Measurements from ENCODE around the gene MTERF2. TPM values are rescaled to one million over a fixed set of nuclear protein-coding genes. Genes with fewer than 3 reads are reported as not detected.

The MTERF2 gene
- total RNA-seq, 1 experiment from 2014 or later: 10.6 TPM

DNA sequence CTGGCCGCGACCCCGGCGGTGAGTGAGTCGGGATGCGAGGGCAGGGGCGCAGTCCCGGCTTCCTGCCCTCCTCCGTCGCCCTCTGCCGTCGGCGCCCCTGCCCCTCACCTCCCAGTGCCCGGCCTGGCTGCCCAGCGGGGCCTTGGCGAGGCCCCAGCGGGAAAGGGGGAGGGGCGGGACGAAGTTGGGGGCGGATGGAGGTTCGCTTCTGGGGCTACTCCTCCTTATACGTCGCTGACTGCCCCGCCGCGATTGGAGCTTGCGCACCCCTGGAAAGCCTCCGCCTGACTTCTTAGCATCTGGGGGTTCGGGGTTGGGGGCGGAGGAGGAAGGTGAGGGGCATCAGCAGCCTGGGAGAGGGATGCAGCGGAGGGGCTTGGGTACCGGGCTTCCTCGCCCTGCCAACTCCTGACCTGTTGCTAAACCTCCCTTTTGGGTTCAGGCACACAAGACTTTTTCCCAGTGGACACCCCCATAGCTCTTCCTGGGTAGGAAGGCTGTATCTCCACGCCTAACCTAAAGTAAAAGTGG is 30.8 kb downstream of the MTERF2 start:
- no peaks in the 10 kb centered on the region for H3K9me3 Mint-ChIP-seq (ENCODE audit: low read depth, unreplicated experiment)
- peak; percentile 73 for DNase-seq
- TF ChIP-seq, protein P1, sequence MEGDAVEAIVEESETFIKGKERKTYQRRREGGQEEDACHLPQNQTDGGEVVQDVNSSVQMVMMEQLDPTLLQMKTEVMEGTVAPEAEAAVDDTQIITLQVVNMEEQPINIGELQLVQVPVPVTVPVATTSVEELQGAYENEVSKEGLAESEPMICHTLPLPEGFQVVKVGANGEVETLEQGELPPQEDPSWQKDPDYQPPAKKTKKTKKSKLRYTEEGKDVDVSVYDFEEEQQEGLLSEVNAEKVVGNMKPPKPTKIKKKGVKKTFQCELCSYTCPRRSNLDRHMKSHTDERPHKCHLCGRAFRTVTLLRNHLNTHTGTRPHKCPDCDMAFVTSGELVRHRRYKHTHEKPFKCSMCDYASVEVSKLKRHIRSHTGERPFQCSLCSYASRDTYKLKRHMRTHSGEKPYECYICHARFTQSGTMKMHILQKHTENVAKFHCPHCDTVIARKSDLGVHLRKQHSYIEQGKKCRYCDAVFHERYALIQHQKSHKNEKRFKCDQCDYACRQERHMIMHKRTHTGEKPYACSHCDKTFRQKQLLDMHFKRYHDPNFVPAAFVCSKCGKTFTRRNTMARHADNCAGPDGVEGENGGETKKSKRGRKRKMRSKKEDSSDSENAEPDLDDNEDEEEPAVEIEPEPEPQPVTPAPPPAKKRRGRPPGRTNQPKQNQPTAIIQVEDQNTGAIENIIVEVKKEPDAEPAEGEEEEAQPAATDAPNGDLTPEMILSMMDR (IDR thresholded peaks at IDR 0.05; ENCODE audit: unreplicated experiment): no peak
- peak overlapping the region; percentile 77 for H3K4me3 Mint-ChIP-seq (ENCODE audit: low read depth, unreplicated experiment)
- peaks cover 14% of the 10 kb centered on the region for H3K27me3 Mint-ChIP-seq (ENCODE audit: unreplicated experiment)
- peaks cover 12% of the 10 kb centered on the region for H3K4me1 Mint-ChIP-seq (ENCODE audit: low read depth, unreplicated experiment)
- H3K36me3 Mint-ChIP-seq (ENCODE audit: insufficient read depth, unreplicated experiment): peaks cover 35% of the 10 kb centered on the region
- H3K27ac Mint-ChIP-seq (ENCODE audit: unreplicated experiment): peak overlapping the region; percentile 57
- intact Hi-C loops (cut with micrococcal nuclease; ENCODE audit: unreplicated experiment): loop anchor here (2.0 kb wide), 1 partner anchor 17 kb away; no protein-coding TSS in a partner anchor
- CTCF ChIA-PET: interaction anchor here (0.6 to 1.6 kb wide), 5 partner anchors 19 to 630 kb away, joined by 3 to 13 read pairs (median 4); partner anchors contain the start of genes MTERF2 and POLR3B
- BruUV-seq (replicated peaks): no TSS peak

DNA sequence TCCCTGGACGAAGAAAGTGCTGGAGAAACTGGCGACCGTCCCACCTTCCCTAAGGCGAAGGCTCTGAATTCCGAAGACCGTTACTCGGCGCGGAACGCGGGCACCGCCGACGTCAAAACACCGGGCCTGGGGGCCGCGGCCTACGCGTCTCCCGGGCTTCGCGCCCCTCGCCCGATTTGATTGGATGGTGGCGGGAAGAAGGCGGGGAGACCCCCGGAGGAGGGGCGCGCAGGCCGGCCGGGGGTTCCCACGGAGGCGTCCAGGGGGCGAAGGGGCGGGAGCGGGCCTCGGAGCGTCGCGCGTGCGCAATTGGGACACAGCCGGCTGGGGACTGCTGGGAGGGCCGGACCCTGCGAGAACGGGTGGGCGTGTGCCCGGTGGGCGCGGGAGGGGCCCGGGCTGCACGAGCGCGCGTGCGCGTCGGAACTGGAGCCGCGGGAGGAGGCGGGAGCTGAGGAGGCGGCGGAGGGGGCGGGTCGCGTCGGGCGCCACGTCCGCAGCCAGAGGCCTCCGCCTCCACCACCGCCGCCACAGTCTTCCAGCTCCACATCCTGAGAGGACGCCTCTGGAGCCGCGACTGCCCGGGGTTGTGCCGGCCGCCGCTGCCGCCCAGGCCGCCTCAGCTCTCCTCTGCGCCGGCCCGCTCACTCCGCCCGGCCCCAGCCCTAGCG is 31.4 kb downstream of the MTERF2 start, which contains the start of gene TMEM263:
Gene TMEM263, plus strand, starts transcription at position 531 of the 671 bp plus-strand sequence. CDS start 11,210 bp downstream, outside the sequence.
- Mint-ChIP-seq H3K27ac (ENCODE audit: unreplicated experiment) (peak within 1 kb of the TSS; percentile 89), H3K9me3 (ENCODE audit: low read depth, unreplicated experiment) (no peaks in the 10 kb centered on the region), H3K27me3 (ENCODE audit: unreplicated experiment) (peaks cover 20% of the 10 kb centered on the region), H3K36me3 (ENCODE audit: insufficient read depth, unreplicated experiment) (peaks cover 32% of the 10 kb centered on the region), H3K4me3 (ENCODE audit: low read depth, unreplicated experiment) (peak within 1 kb of the TSS; percentile 77), H3K4me1 (ENCODE audit: low read depth, unreplicated experiment) (peaks cover 7% of the 10 kb centered on the region)
- intact Hi-C loops (cut with micrococcal nuclease; ENCODE audit: unreplicated experiment): loop anchor here (2.0 kb wide), 1 partner anchor 17 kb away; no protein-coding TSS in a partner anchor
- TF ChIP-seq, protein P1 (IDR thresholded peaks at IDR 0.05; ENCODE audit: unreplicated experiment): no peak
- no TSS peak for BruUV-seq (replicated peaks)
- DNase-seq: peak; percentile 96
- CTCF ChIA-PET: interaction anchor here (0.6 to 1.6 kb wide), 4 partner anchors 20 to 598 kb away, joined by 3 to 13 read pairs (median 4); partner anchors contain the start of genes MTERF2 and POLR3B

DNA sequence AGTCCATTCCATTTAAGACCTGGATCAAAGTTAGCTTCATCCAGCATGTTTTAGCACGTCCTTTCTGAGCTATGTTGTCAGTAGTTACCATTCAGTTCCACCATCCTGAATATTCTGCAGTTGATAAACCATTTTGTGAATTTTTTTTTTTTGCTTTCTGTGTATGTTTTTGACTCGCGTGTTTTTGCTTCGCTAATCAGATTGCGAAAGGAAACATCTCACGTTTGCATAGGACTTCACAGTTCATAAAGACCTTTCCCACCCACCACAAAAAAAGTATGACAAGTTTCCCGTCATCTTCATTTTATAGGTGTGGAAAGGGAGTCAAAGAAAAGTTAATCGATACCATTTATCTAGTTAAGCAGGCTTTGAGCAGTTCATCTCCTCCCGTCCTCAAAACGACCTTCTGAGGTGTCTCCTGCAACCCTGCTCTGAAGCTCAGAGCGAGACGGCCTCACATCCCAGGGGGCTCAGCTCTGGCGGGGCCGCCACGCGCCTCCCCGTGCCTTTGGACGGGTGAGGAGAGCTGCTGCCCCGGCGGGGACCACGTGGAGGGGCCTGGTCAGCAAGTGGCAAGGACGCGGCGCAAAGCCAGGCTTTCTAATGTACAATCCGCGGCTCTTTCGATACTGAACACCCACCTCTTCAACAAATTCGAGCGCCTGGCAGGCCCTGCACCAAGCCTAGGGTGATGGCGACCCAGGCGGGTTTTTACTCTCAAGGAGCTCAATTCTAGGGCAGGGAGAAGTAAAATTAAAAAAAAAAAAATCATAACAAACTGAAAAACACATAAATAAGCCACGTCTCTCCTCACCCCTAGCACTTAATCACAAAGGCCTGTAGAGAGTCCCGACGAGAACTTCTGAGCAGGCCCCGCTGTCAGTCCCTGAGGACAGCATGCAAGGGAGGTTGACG is 32.2 kb downstream of the MTERF2 start:
- peak overlapping the region; percentile 77 for H3K4me3 Mint-ChIP-seq (ENCODE audit: low read depth, unreplicated experiment)
- H3K4me1 Mint-ChIP-seq (ENCODE audit: low read depth, unreplicated experiment): peaks cover 7% of the 10 kb centered on the region
- peaks cover 28% of the 10 kb centered on the region for H3K27me3 Mint-ChIP-seq (ENCODE audit: unreplicated experiment)
- TF ChIP-seq, protein P1 (IDR thresholded peaks at IDR 0.05; ENCODE audit: unreplicated experiment): no peak
- H3K9me3 Mint-ChIP-seq (ENCODE audit: low read depth, unreplicated experiment): peaks cover 3% of the 10 kb centered on the region
- no peak for DNase-seq
- CTCF ChIA-PET: interaction anchor here (0.7 to 1.6 kb wide), 3 partner anchors 33 to 597 kb away, joined by 3 to 13 read pairs (median 3); partner anchors contain the start of genes MTERF2 and POLR3B
- H3K36me3 Mint-ChIP-seq (ENCODE audit: insufficient read depth, unreplicated experiment): peaks cover 32% of the 10 kb centered on the region
- TSS peak; percentile 68 for BruUV-seq (replicated peaks)
- H3K27ac Mint-ChIP-seq (ENCODE audit: unreplicated experiment): peak overlapping the region; percentile 89
- intact Hi-C loops (cut with micrococcal nuclease; ENCODE audit: unreplicated experiment): no loop called here
